ENCODE data around the gene ZNF438. TPM values are rescaled to one million over a fixed set of nuclear protein-coding genes. Genes with fewer than 3 reads are reported as not detected.

ZNF438 gene
- total RNA-seq, 1 experiment from 2014 or later, result 0.83 TPM

GRCh38 chr10:30821994-30822692 is 209.5 kb downstream of the ZNF438 start:
- H3K4me1 ChIP-seq (ENCODE audit: insufficient read depth, low read length), result 0 out of 2 replicates have a peak, but pooled peaks cover 2% of the 10 kb centered on the region
- no peak overlapping the region for H3K4me3 Mint-ChIP-seq
- H3K4me1 Mint-ChIP-seq, result peaks cover 18 to 30% of the 10 kb centered on the region in 2 experiments
- H4K91ac ChIP-seq (ENCODE audit: insufficient read length, low read depth, low read length), result no peak overlapping the region
- no peak overlapping the region for H2BK12ac ChIP-seq (ENCODE audit: insufficient read length, low read depth, low read length)
- peaks cover 4% of the 10 kb centered on the region for H3K27me3 ChIP-seq (ENCODE audit: insufficient read depth, low read length)
- no peak overlapping the region for H2AK5ac ChIP-seq (ENCODE audit: insufficient read length, low read length)
- no peak overlapping the region for H3K4me2 ChIP-seq (ENCODE audit: insufficient read depth, insufficient read length, low read length)
- H3K23me2 ChIP-seq (ENCODE audit: insufficient read length, low read depth, low read length, poor library complexity, severe bottlenecking), result no peaks in the 10 kb centered on the region
- no peak overlapping the region for H2BK120ac ChIP-seq (ENCODE audit: low read depth, low read length, poor library complexity, severe bottlenecking)
- H3K36me3 Mint-ChIP-seq (ENCODE audit: insufficient read depth in 1 of 3, low read depth in 3 of 3), result no peaks in the 10 kb centered on the region
- no peak overlapping the region for H4K8ac ChIP-seq (replicated peaks; ENCODE audit: insufficient read length, low read depth, low read length)
- H3K27ac Mint-ChIP-seq, result no peak overlapping the region
- no peaks in the 10 kb centered on the region for H3K79me1 ChIP-seq (ENCODE audit: insufficient read depth, low read depth, low read length, poor library complexity, severe bottlenecking)
- no peaks in the 10 kb centered on the region; a peak in 3 of 5 replicates for H3K9me3 Mint-ChIP-seq
- no CpG with 5 or more reads among the region's 17 CpGs for WGBS (ENCODE audit: extremely low coverage, insufficient read length, low lambda C conversion rate)
- H3K23ac ChIP-seq (ENCODE audit: insufficient read length, low read depth, low read length), result no peak overlapping the region
- no peak overlapping the region for H2AFZ ChIP-seq (ENCODE audit: low read length)
- no peaks in the 10 kb centered on the region for H4K20me1 ChIP-seq (ENCODE audit: control insufficient read depth, insufficient read depth, insufficient read length)
- H3K56ac ChIP-seq (ENCODE audit: insufficient read length, low read depth, low read length), result no peak overlapping the region
- H4K5ac ChIP-seq (ENCODE audit: insufficient read length, low read depth, low read length), result no peak overlapping the region
- H2BK15ac ChIP-seq (ENCODE audit: low read depth, low read length), result no peak overlapping the region
- H3K14ac ChIP-seq (ENCODE audit: insufficient read depth, low read length), result no peak overlapping the region
- H3K9ac ChIP-seq (ENCODE audit: extremely low read depth, insufficient read length, low read length), result no peak overlapping the region
- no peak overlapping the region for H3K27ac ChIP-seq (ENCODE audit: insufficient read length, low read depth, low read length)
- H3K4ac ChIP-seq (ENCODE audit: low read depth, low read length), result no peak overlapping the region
- H3K79me2 ChIP-seq (ENCODE audit: insufficient read depth, low read length), result no peaks in the 10 kb centered on the region
- no peak overlapping the region for H3K18ac ChIP-seq (ENCODE audit: insufficient read length, low read depth, low read length)
- TF ChIP-seq CTCF (conservative IDR thresholded peaks at IDR 0.05), result no peak
- no peak overlapping the region for H2BK20ac ChIP-seq (ENCODE audit: low read depth, low read length, poor library complexity, severe bottlenecking)
- no peak for DNase-seq
- no peak overlapping the region for H3T11ph ChIP-seq (ENCODE audit: low read length)
- no peak overlapping the region for H2BK5ac ChIP-seq (ENCODE audit: insufficient read length, low read length)
- H3K9me3 ChIP-seq (ENCODE audit: control insufficient read depth, low read depth, low read length), result no peaks in the 10 kb centered on the region
- peaks cover 63% of the 10 kb centered on the region for H3K27me3 Mint-ChIP-seq (ENCODE audit: low read depth)
